GM20431 (cell line): Measurements from ENCODE around the gene FAR2.
"Not testable (repeated sequence)": the region's sequence is repeated elsewhere in the genome, so short reads cannot be mapped to it uniquely, and the experiment has no call there.

Experiments used
- in situ Hi-C: fragments of 300-500 bp; cut with MseI, MboI; formaldehyde crosslinking; loops from one replicate; pipeline ENCODE4 v1.15.0; 2020; ENCODE audit warnings: low sequenced_read_pairs; ENCODE audit not compliant: unreplicated experiment

The FAR2 gene

GRCh38 chr12:29382251-29382650 lies 233.2 kb downstream of the FAR2 start:
- in situ Hi-C loops, result no loop called here

GRCh38 chr12:29385194-29385593 lies 236.1 kb downstream of the FAR2 start:
- in situ Hi-C loops, result not testable (repeated sequence)
